HepG2 (cell line): Measurements from ENCODE around the gene ATP1A2. TPM values are rescaled to one million over a fixed set of nuclear protein-coding genes. Genes with fewer than 3 reads are reported as not detected.

ENCODE experiments used
- AFF4 ChIP-seq: sonication (generic); formaldehyde crosslinking; IDR thresholded peaks from 2 replicates; pipeline ENCODE4 v1.4.0; 2020; ENCODE audit warnings: missing genetic modification reagents
- BORCS8-MEF2B ChIP-seq: sonication (generic); formaldehyde crosslinking; IDR thresholded peaks from 2 replicates; pipeline ENCODE4 v1.8.0; 2022; ENCODE audit warnings: mild to moderate bottlenecking, missing genetic modification reagents
- HDAC6 ChIP-seq: fragments of 200-600 bp; sonication (generic); IDR thresholded peaks from 2 replicates; pipeline ENCODE4 v1.7.0; 2017; ENCODE audit warnings: mild to moderate bottlenecking, antibody characterized with exemption, low read length, low read depth
- LRRFIP1 ChIP-seq: sonication (generic); formaldehyde crosslinking; conservative IDR thresholded peaks from 2 replicates; pipeline ENCODE4 v1.4.0; 2020; ENCODE audit warnings: missing genetic modification reagents
- SIN3A ChIP-seq: IDR thresholded peaks from 2 replicates; pipeline ENCODE4 v1.6.1; 2011; ENCODE audit warnings: low read depth, mild to moderate bottlenecking, control low read depth, low read length, borderline replicate concordance
- ZMAT5 ChIP-seq: sonication (generic); formaldehyde crosslinking; IDR thresholded peaks from 2 replicates; pipeline ENCODE4 v1.5.0; 2020; ENCODE audit warnings: mild to moderate bottlenecking, low read depth, missing genetic modification reagents, borderline replicate concordance
- ZNF235 ChIP-seq: sonication (generic); formaldehyde crosslinking; IDR thresholded peaks from 2 replicates; pipeline ENCODE4 v1.8.1; 2023; ENCODE audit warnings: mild to moderate bottlenecking, missing genetic modification reagents, borderline replicate concordance
- ZNF382 ChIP-seq: sonication (generic); formaldehyde crosslinking; IDR thresholded peaks from 2 replicates; pipeline ENCODE4 v1.5.0; 2020; ENCODE audit warnings: missing genetic modification reagents, mild to moderate bottlenecking, borderline replicate concordance
- polyA plus RNA-seq, 8 experiments: library from polyadenylated mRNA; depleted of rRNA in 3 of 8; stranded (reverse) in 7 of 8; unstranded in 1 of 8; fragments of >200 nt; fragmentation: Illumina TruSeq in 4 of 8; extraction: Trizol in 4 of 8; gene quantifications; 2 replicates each; pipeline versions ENCODE4 v1.2.1 to v1.2.3, GENCODE V29; 2011 to 2016; ENCODE audit warnings: low read depth in 4 of 8, missing spikeins in 1 of 8, mixed read lengths in 1 of 8; ENCODE audit not compliant: insufficient read depth in 1 of 8
- total RNA-seq, 5 experiments: library from RNA; depleted of rRNA; stranded (reverse); fragments of >200 nt; fragmentation: Illumina TruSeq; extraction: Trizol; gene quantifications; 2 replicates each; pipeline ENCODE4 v1.2.3, GENCODE V29; 2016; ENCODE audit warnings: low read depth in 1 of 5

ATP1A2 gene
- total and polyA plus RNA-seq, 2 of the 13 experiments (the other 11 are each of a cell fraction or from before 2014, with no cell fraction given): 0.16 TPM; not detected in 1

GRCh38 chr1:160164121-160164520 lies 48.6 kb downstream of the ATP1A2 start (continued):
- TF ChIP-seq AFF4 (CRISPR knock-in tag) (no peak), SIN3A (no peak), LRRFIP1 (CRISPR knock-in tag) (no peak), HDAC6 (no peak), ZNF235 (CRISPR knock-in tag) (no peak), ZNF382 (no peak), ZMAT5 (CRISPR knock-in tag) (no peak), BORCS8-MEF2B (no peak)
